ENCODE results near the gene KLK4. TPM values are rescaled to one million over a fixed set of nuclear protein-coding genes. Genes with fewer than 3 reads are reported as not detected.
"Not testable (repeated sequence)": the region's sequence is repeated elsewhere in the genome, so short reads cannot be mapped to it uniquely, and the experiment has no call there.

Gene KLK4
- total and polyA plus RNA-seq, 3 donors from 2014 or later: 0.31 to 2.9 (median 0.55) TPM

DNA sequence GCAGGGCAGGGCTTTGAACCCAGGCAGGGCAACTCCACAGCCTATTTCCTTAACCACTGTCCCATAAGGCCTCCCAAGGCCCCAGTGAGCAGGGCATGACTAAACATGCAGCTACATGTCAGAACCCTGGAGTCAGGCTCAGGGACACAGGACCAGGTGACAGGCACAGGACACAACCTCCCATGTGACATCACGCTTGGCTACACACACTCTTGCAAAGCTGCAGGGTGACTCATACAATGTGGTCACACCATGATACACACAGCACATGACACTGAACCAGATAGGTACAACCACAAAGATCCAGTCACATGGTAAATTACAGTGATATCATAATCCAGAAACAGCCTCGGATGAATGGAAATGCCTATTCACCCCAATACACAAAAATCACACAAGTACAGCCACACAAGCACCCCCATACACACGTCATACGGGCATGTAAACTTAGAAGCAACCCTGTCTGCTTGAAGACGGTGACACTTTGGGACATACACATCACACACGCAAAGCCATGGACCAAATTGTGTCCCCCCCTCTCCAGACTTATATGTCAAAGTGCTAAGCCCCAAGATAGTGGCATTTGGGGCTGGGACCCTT lies 14.5 kb downstream of the KLK4 start:
- no peak overlapping the region for H3K27ac ChIP-seq
- H3K4me3 ChIP-seq: no peak overlapping the region
- WGBS, 2 donors: 84 to 85% methylated on average over 6 of the region's 6 CpGs
- no peak for TF ChIP-seq POLR2A (IDR thresholded peaks at IDR 0.05)
- TF ChIP-seq, protein P1, sequence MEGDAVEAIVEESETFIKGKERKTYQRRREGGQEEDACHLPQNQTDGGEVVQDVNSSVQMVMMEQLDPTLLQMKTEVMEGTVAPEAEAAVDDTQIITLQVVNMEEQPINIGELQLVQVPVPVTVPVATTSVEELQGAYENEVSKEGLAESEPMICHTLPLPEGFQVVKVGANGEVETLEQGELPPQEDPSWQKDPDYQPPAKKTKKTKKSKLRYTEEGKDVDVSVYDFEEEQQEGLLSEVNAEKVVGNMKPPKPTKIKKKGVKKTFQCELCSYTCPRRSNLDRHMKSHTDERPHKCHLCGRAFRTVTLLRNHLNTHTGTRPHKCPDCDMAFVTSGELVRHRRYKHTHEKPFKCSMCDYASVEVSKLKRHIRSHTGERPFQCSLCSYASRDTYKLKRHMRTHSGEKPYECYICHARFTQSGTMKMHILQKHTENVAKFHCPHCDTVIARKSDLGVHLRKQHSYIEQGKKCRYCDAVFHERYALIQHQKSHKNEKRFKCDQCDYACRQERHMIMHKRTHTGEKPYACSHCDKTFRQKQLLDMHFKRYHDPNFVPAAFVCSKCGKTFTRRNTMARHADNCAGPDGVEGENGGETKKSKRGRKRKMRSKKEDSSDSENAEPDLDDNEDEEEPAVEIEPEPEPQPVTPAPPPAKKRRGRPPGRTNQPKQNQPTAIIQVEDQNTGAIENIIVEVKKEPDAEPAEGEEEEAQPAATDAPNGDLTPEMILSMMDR (IDR thresholded peaks at IDR 0.05): no peak
- H3K4me1 ChIP-seq: no peaks in the 10 kb centered on the region
- no peak for DNase-seq
- H3K36me3 ChIP-seq (ENCODE audit: low read depth, missing control alignments): no peaks in the 10 kb centered on the region
- H3K27me3 ChIP-seq: no peaks in the 10 kb centered on the region
- intact Hi-C loops (cut with DNase I; ENCODE audit: low total_unique reads): no loop called here
- H3K9me3 ChIP-seq: no peaks in the 10 kb centered on the region

DNA sequence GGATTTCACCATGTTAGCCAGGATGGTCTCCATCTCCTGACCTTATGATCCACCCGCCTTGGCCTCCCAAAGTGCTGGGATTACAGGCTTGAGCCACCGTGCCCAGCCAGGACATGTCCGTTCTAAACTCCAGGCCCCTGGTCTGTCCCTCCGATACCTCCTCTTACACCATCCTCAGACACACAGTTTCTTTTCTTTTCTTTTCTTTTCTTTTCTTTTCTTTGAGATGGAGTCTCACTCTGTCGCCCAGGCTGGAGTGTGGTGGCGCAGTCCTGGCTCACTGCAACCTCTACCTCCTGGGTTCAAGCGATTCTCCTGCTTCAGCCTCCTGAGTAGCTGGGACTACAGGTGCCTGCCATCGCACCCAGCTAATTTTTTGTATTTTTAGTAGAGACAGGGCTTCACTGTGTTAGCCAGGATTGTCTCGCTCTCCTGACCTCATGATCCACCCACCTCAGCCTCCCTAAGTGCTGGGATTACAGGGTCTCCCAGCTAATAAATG lies 15.1 kb downstream of the KLK4 start:
- H3K27ac ChIP-seq; H3K4me3 ChIP-seq; H3K36me3 ChIP-seq (ENCODE audit: low read depth, missing control alignments); DNase-seq; intact Hi-C loops (cut with DNase I; ENCODE audit: low total_unique reads); H3K9me3 ChIP-seq; H3K4me1 ChIP-seq; H3K27me3 ChIP-seq: not testable (repeated sequence)
- WGBS, 2 donors: 88 to 95% methylated on average over 9 of the region's 9 CpGs

DNA sequence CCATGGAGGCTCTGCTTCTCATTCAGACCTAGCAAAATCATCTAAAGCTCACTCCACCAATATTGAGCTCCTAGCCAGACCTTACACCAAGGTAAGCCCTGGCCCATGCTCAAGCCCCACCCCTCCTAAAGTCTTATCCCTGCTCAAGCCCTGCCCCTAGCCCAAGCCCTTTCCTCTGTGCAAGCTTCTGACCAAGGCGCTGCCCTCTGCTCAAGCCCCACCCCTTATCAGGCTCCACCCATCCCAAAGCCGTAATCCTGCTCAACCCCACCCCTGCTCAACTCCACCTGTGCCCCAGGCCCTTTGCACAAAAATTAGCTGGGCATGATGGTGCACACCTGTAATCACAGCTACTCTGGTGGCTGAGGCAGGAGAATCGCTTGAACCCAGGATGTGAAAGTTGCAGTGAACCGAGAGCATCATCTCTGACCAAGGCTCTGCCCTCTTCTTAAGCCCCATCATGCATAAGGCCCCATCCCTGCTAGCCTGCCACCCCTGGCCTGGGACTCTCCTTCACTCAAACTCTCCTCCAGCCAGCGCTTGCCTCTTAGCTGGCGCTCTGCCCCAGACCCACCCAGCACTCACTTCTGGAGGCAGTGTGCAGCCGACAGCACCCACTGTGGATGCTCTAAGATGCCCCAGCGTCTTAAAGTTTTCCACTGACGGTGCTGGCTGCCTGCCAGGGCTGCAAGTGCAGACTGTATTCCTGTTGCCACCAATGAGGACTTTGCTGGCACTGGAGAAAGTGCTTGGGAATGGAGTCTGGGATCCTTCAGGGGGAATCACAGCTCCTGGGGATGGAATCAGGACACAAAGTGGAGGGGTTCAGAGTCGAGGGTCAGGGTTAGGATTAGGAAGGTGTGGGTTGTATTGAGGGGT lies 16.5 kb downstream of the KLK4 start:
- no peaks in the 10 kb centered on the region for H3K4me1 ChIP-seq
- no peaks in the 10 kb centered on the region for H3K27me3 ChIP-seq
- H3K9me3 ChIP-seq: no peaks in the 10 kb centered on the region
- no peak for TF ChIP-seq POLR2A (IDR thresholded peaks at IDR 0.05)
- TF ChIP-seq, protein P1 (IDR thresholded peaks at IDR 0.05): no peak
- intact Hi-C loops (cut with DNase I; ENCODE audit: low total_unique reads): no loop called here
- no peak overlapping the region for H3K27ac ChIP-seq
- 70 to 75% methylated on average over 10 of the region's 10 CpGs for WGBS, 2 donors
- no peak overlapping the region for H3K4me3 ChIP-seq
- DNase-seq: no peak
- H3K36me3 ChIP-seq (ENCODE audit: low read depth, missing control alignments): no peaks in the 10 kb centered on the region

DNA sequence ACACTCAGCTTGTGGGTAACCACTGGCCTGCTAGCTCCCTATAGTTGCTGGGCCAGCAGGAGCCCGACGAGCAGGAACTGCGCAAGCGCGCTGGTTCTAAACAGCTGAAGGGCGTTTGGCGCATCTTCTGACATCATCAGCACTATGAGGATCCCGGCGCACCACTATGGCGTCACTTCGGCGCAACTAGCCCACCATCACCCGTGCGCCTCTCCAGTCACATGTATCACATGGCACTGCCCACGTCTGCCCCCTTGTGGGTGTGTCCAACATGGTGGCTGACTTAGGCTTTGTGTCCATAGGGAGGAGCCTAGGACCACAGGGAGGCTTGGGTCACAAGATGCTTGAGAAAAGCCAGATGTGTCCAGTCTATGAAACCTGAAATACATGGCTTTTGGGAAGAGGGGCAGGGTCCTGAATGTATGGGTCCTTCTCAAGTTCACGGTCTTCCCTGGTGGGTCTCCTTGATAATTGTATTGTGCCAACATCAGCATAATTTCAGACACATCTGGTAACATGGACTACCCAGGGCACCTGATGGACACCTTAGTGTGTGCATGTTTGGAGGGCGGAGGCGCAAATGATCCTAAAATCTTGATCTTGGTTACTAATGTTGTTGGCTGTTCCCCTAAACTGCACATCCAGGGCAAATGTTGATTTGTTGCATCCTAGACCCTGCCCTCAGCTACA lies 18.0 kb downstream of the KLK4 start:
- Histone ChIP-seq H3K4me1 (no peaks in the 10 kb centered on the region), H3K4me3 (peak overlapping the region in 1 of 2 donors; percentile 26), H3K27ac (no peak overlapping the region), H3K27me3 (no peaks in the 10 kb centered on the region), H3K9me3 (no peaks in the 10 kb centered on the region), H3K36me3 (ENCODE audit: low read depth, missing control alignments) (no peaks in the 10 kb centered on the region)
- peak; percentile 85 for DNase-seq
- 67 to 81% methylated on average over 18 of the region's 18 CpGs for WGBS, 2 donors
- TF ChIP-seq, protein P1 (IDR thresholded peaks at IDR 0.05): no peak
- TF ChIP-seq POLR2A (IDR thresholded peaks at IDR 0.05): no peak
- intact Hi-C loops (cut with DNase I; ENCODE audit: low total_unique reads): no loop called here

DNA sequence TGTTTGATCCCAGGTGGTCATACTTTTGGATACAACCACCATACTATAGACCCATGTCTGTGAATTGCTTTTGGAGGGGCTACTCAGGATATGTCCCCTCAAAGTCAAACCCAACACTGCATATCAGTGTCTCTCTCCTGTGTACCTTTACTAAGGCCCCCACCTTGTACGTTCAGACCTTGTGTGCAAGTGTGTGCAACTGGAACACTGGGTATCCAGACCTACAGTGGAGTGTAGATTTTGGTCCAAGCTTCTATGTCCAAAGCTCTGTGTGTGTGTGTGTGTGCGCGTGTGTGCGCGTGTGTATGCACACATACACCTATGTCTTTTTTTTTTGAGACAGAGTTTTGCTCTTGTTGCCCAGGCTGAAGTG lies 20.0 kb downstream of the KLK4 start:
- intact Hi-C loops (cut with DNase I; ENCODE audit: low total_unique reads): no loop called here
- Histone ChIP-seq H3K36me3 (ENCODE audit: low read depth, missing control alignments) (no peaks in the 10 kb centered on the region), H3K4me1 (no peaks in the 10 kb centered on the region), H3K27ac (no peak overlapping the region), H3K27me3 (no peaks in the 10 kb centered on the region), H3K4me3 (no peak overlapping the region), H3K9me3 (no peaks in the 10 kb centered on the region)
- no peak for DNase-seq
- TF ChIP-seq POLR2A (IDR thresholded peaks at IDR 0.05): no peak
- TF ChIP-seq, protein P1 (IDR thresholded peaks at IDR 0.05): no peak
- 79 to 88% methylated on average over 5 of the region's 5 CpGs for WGBS, 2 donors
